ENCODE measurements around the gene HES4.
"Not testable (repeated sequence)": the region's sequence is repeated elsewhere in the genome, so short reads cannot be mapped to it uniquely, and the experiment has no call there.

The HES4 gene

DNA sequence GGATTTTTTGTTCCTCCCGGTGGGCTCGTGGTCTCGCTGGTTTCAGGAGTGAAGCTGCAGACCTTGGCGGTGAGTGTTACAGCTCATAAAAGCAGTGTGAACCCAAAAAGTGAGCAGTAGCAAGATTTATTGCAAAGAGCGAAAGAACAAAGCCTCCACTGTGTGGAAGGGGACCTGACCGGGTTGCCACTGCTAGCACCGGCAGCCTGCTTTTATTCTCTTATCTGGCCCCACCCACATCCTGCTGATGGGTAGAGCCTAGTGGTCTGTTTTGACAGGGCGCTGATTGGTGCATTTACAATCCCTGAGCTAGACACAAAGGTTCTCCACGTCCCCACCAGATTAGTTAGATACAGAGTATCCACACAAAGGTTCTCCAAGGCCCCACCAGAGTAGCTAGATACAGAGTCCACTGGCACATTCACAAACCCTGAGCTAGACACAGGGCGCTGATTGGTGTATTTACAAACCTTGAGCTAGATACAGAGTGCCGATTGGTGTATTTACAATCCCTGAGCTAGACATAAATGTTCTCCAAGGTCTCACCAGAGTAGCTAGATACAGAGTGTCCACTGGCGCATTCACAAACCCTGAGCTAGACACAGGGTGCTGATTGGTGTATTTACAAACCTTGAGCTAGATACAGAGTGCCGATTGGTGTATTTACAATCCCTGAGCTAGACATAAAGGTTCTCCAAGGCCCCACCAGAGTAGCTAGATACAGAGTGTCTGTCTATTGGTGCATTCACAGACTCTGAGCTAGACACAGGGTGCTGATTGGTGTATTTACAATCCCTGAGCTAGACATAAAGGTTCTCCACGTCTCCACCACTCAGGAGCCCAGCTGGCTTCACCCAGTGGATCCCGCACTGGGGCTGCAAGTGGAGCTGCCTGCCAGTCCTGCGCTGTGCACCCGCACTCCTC is 17.8 kb upstream of the HES4 start:
- H3K27ac ChIP-seq (ENCODE audit: low read length); H3K4me1 ChIP-seq (ENCODE audit: control insufficient read depth, insufficient read depth, low read length); H3K9me3 ChIP-seq (ENCODE audit: control insufficient read depth, insufficient read depth, low read length); H3K4me3 ChIP-seq (ENCODE audit: low read length); H3K36me3 ChIP-seq (ENCODE audit: control insufficient read depth, insufficient read depth, low read length); H3K27me3 ChIP-seq (ENCODE audit: control insufficient read depth, insufficient read depth, low read length); DNase-seq (ENCODE audit: low read depth, low spot score): not testable (repeated sequence)
- WGBS (ENCODE audit: insufficient coverage, insufficient read length) = no CpG with 5 or more reads among the region's 17 CpGs

- Histone ChIP-seq H3K36me3 (ENCODE audit: control insufficient read depth, insufficient read depth, low read length) (no peaks in the 10 kb centered on the region), H3K4me1 (ENCODE audit: control insufficient read depth, insufficient read depth, low read length) (peaks cover 2% of the 10 kb centered on the region), H3K4me3 (ENCODE audit: low read length) (no peak overlapping the region), H3K27ac (ENCODE audit: low read length) (no peak overlapping the region), H3K27me3 (ENCODE audit: control insufficient read depth, insufficient read depth, low read length) (no peaks in the 10 kb centered on the region), H3K9me3 (ENCODE audit: control insufficient read depth, insufficient read depth, low read length) (no peaks in the 10 kb centered on the region)
- no peak for DNase-seq (ENCODE audit: low read depth, low spot score)
- no CpG with 5 or more reads among the region's 20 CpGs for WGBS (ENCODE audit: insufficient coverage, insufficient read length)
Observed at GRCh38 chr1:1014799-1015681, 15.1 kb upstream of the HES4 start.

DNA sequence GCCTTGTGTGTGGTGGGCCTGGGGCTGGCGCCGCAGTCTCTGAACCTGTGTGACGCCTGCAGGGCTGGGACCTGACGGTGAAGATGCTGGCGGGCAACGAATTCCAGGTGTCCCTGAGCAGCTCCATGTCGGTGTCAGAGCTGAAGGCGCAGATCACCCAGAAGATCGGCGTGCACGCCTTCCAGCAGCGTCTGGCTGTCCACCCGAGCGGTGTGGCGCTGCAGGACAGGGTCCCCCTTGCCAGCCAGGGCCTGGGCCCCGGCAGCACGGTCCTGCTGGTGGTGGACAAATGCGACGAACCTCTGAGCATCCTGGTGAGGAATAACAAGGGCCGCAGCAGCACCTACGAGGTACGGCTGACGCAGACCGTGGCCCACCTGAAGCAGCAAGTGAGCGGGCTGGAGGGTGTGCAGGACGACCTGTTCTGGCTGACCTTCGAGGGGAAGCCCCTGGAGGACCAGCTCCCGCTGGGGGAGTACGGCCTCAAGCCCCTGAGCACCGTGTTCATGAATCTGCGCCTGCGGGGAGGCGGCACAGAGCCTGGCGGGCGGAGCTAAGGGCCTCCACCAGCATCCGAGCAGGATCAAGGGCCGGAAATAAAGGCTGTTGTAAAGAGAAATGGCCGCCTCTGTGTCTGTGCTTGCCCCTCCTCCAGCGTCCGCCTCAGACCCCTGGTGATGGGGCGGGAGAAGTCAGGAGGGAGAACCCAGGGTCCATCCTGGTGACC is 14.2 kb upstream of the HES4 start:
- whole genome bisulfite sequencing (ENCODE audit: insufficient coverage, insufficient read length) = no CpG with 5 or more reads among the region's 41 CpGs
- H3K27ac ChIP-seq (ENCODE audit: low read length) = no peak overlapping the region
- H3K27me3 ChIP-seq (ENCODE audit: control insufficient read depth, insufficient read depth, low read length) = no peaks in the 10 kb centered on the region
- H3K4me3 ChIP-seq (ENCODE audit: low read length) = no peak overlapping the region; the same call in 1 of the 2 replicates
- peaks cover 2% of the 10 kb centered on the region for H3K4me1 ChIP-seq (ENCODE audit: control insufficient read depth, insufficient read depth, low read length)
- no peaks in the 10 kb centered on the region for H3K9me3 ChIP-seq (ENCODE audit: control insufficient read depth, insufficient read depth, low read length)
- no peak for DNase-seq (ENCODE audit: low read depth, low spot score)
- H3K36me3 ChIP-seq (ENCODE audit: control insufficient read depth, insufficient read depth, low read length) = no peaks in the 10 kb centered on the region

GRCh38 chr1:1013105-1013921 is 13.4 kb upstream of the HES4 start, which contains the start of gene ISG15:
ISG15 (plus strand) TSS chr1:1013497; CDS start chr1:1013574, 77 bp downstream.
- no peak for DNase-seq (ENCODE audit: low read depth, low spot score)
- Histone ChIP-seq H3K36me3 (ENCODE audit: control insufficient read depth, insufficient read depth, low read length) (no peaks in the 10 kb centered on the region), H3K4me3 (ENCODE audit: low read length) (peak within 1 kb of the TSS; percentile 57; the same call in 1 of the 2 replicates), H3K27ac (ENCODE audit: low read length) (no peak within 1 kb of the TSS), H3K4me1 (ENCODE audit: control insufficient read depth, insufficient read depth, low read length) (peaks cover 2% of the 10 kb centered on the region), H3K9me3 (ENCODE audit: control insufficient read depth, insufficient read depth, low read length) (no peaks in the 10 kb centered on the region), H3K27me3 (ENCODE audit: control insufficient read depth, insufficient read depth, low read length) (no peaks in the 10 kb centered on the region)
- no CpG with 5 or more reads among the region's 30 CpGs for WGBS (ENCODE audit: insufficient coverage, insufficient read length)

GRCh38 chr1:1012736-1013104 is 12.8 kb upstream of the HES4 start:
- no CpG with 5 or more reads among the region's 13 CpGs for WGBS (ENCODE audit: insufficient coverage, insufficient read length)
- not testable (repeated sequence) for H3K36me3 ChIP-seq (ENCODE audit: control insufficient read depth, insufficient read depth, low read length); H3K9me3 ChIP-seq (ENCODE audit: control insufficient read depth, insufficient read depth, low read length); DNase-seq (ENCODE audit: low read depth, low spot score); H3K4me3 ChIP-seq (ENCODE audit: low read length); H3K4me1 ChIP-seq (ENCODE audit: control insufficient read depth, insufficient read depth, low read length); H3K27ac ChIP-seq (ENCODE audit: low read length); H3K27me3 ChIP-seq (ENCODE audit: control insufficient read depth, insufficient read depth, low read length)

DNA sequence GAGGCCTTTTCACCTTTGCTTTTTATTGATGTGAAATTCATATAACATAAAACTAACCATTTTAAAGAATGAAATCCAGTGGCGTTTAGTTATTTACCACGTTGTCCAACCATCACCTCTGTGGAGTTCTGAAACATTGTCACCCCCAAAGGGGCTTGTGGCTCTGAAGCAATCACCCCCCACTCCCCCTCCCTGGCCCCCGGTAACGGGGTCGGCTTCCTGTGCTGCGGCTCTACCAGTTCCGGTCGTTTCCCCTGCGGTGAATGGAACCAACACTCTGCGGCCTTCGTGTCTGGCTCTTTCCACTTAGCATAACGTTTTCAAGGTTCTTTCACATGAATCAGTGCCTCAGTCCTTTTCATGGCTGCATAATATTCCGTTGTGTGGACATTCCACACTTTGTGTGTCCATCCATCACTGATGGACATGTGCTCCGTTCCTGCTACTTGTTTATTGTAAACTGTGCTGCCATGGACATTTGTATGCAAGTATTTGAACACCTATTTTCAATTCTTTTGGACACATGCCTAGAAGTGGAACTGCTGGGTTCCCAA is 11.6 kb upstream of the HES4 start:
- no peak overlapping the region for H3K27ac ChIP-seq (ENCODE audit: low read length)
- WGBS (ENCODE audit: insufficient coverage, insufficient read length) = no CpG with 5 or more reads among the region's 14 CpGs
- H3K4me3 ChIP-seq (ENCODE audit: low read length) = no peak overlapping the region
- no peaks in the 10 kb centered on the region for H3K27me3 ChIP-seq (ENCODE audit: control insufficient read depth, insufficient read depth, low read length)
- peaks cover 2% of the 10 kb centered on the region for H3K4me1 ChIP-seq (ENCODE audit: control insufficient read depth, insufficient read depth, low read length)
- no peaks in the 10 kb centered on the region for H3K9me3 ChIP-seq (ENCODE audit: control insufficient read depth, insufficient read depth, low read length)
- no peak for DNase-seq (ENCODE audit: low read depth, low spot score)
- H3K36me3 ChIP-seq (ENCODE audit: control insufficient read depth, insufficient read depth, low read length) = no peaks in the 10 kb centered on the region

GRCh38 chr1:1010131-1010530 is 10.2 kb upstream of the HES4 start:
- DNase-seq (ENCODE audit: low read depth, low spot score) = not testable (repeated sequence)

DNA sequence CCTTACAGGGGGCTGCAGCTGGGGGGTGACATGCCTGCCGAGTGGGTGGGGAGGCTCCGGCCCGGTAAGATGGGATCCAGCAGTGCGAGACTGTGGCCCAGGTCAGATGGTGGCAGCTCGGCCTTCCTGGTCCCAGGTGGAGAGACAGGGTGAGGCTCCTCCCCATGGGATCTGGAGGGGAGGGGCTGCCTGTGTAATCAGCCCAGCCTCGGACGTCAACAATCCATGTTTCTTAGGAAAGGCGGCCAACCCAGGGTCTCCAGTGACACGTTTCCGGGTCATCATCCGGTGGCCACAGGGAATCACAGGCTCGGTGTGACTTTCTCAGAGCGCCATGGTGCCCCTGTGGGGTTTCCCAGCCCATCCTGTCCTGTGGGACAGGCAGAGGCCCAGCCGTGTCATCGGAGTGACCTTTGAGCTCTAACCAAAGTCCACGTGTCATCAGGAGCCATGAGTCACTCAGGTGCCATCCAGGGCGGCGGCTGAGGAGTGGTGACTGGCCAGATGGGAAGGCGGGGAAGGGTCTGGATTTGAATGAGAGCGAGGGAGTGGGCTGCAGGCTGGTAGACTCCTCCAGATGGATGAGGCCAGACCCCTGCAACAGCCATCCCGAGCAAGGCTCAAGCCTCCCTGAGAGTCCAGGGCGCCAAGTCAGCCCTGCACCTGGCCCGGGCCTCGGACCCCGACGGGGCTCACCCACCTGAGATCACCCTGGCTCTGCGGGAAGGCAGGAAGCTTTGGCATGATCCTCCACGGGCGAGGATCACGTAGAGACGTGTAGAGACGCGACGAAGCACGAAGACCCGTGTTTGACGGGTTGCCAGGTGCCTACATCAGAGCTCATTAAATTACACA is 6.6 kb upstream of the HES4 start:
- peaks cover 11% of the 10 kb centered on the region for H3K4me1 ChIP-seq (ENCODE audit: control insufficient read depth, insufficient read depth, low read length)
- H3K4me3 ChIP-seq (ENCODE audit: low read length) = no peak overlapping the region
- no peaks in the 10 kb centered on the region for H3K36me3 ChIP-seq (ENCODE audit: control insufficient read depth, insufficient read depth, low read length)
- no peaks in the 10 kb centered on the region for H3K9me3 ChIP-seq (ENCODE audit: control insufficient read depth, insufficient read depth, low read length)
- no CpG with 5 or more reads among the region's 37 CpGs for WGBS (ENCODE audit: insufficient coverage, insufficient read length)
- DNase-seq (ENCODE audit: low read depth, low spot score) = no peak
- no peak overlapping the region for H3K27ac ChIP-seq (ENCODE audit: low read length)
- no peaks in the 10 kb centered on the region; the same call in 1 of the 2 replicates for H3K27me3 ChIP-seq (ENCODE audit: control insufficient read depth, insufficient read depth, low read length)

More at GRCh38 chr1:1010131-1010530, 10.2 kb upstream of the HES4 start:
- not testable (repeated sequence) for H3K27ac ChIP-seq (ENCODE audit: low read length); H3K4me1 ChIP-seq (ENCODE audit: control insufficient read depth, insufficient read depth, low read length); H3K27me3 ChIP-seq (ENCODE audit: control insufficient read depth, insufficient read depth, low read length); H3K9me3 ChIP-seq (ENCODE audit: control insufficient read depth, insufficient read depth, low read length); H3K36me3 ChIP-seq (ENCODE audit: control insufficient read depth, insufficient read depth, low read length); H3K4me3 ChIP-seq (ENCODE audit: low read length)
- no CpG with 5 or more reads among the region's 8 CpGs for WGBS (ENCODE audit: insufficient coverage, insufficient read length)
